Liver (tissue), 9 donors: ENCODE measurements around the gene CFAP299. TPM values are rescaled to one million over a fixed set of nuclear protein-coding genes. Genes with fewer than 3 reads are reported as not detected.

Source experiments
- DNase-seq: peaks from one replicate; pipeline ENCODE4 v3.0.0-alpha.2; 2017; ENCODE audit warnings: low spot score
- H3K27ac ChIP-seq, 2 donors: one replicate each; pipeline ENCODE4 v1.7.0; 2013; ENCODE audit warnings: inconsistent platforms in 2 of 2, low read length in 2 of 2, control low read depth in 1 of 2, low read depth in 1 of 2, mild to moderate bottlenecking in 1 of 2
- H3K27me3 ChIP-seq, 4 donors: one replicate each; pipeline versions ENCODE4 v1.6.1 to v1.7.0; 2013; ENCODE audit warnings: low read length in 3 of 4, inconsistent platforms in 1 of 4, mild to moderate bottlenecking in 1 of 4, moderate library complexity in 1 of 4; ENCODE audit not compliant: control insufficient read depth in 4 of 4, insufficient read depth in 4 of 4
- H3K36me3 ChIP-seq, 4 donors: one replicate each; pipeline versions ENCODE4 v1.6.1 to v1.7.0; 2013; ENCODE audit warnings: low read length in 3 of 4, mild to moderate bottlenecking in 3 of 4, low read depth in 1 of 4, moderate library complexity in 1 of 4; ENCODE audit not compliant: control insufficient read depth in 4 of 4, insufficient read depth in 3 of 4
- H3K4me1 ChIP-seq, 4 donors: one replicate each; pipeline versions ENCODE4 v1.6.1 to v1.7.0; 2013; ENCODE audit warnings: low read length in 3 of 4, mild to moderate bottlenecking in 3 of 4, moderate library complexity in 1 of 4; ENCODE audit not compliant: control insufficient read depth in 4 of 4, insufficient read depth in 4 of 4
- H3K4me3 ChIP-seq, 3 donors: one replicate each; pipeline versions ENCODE4 v1.6.1 to v1.7.0; 2013; ENCODE audit warnings: low read length in 3 of 3, control low read depth in 1 of 3, low read depth in 1 of 3, mild to moderate bottlenecking in 1 of 3
- H3K9ac ChIP-seq, 2 donors: one replicate each; pipeline ENCODE4 v1.7.0; 2013; ENCODE audit warnings: low read length in 2 of 2, mild to moderate bottlenecking in 2 of 2, moderate library complexity in 2 of 2, control low read depth in 1 of 2, low read depth in 1 of 2
- H3K9me3 ChIP-seq, 4 donors: one replicate each; pipeline versions ENCODE4 v1.6.1 to v1.7.0; 2013; ENCODE audit warnings: low read length in 3 of 4; ENCODE audit not compliant: control insufficient read depth in 4 of 4
- ATF3 ChIP-seq: IDR thresholded peaks from 2 replicates; pipeline ENCODE4 v1.6.1; 2016; ENCODE audit warnings: antibody characterized with exemption
- CTCF ChIP-seq: fragments of 150-350 bp; IDR thresholded peaks from 2 replicates; pipeline ENCODE4 v1.5.1; 2017; ENCODE audit warnings: improper control_type of control experiment, low read depth, low read length; ENCODE audit not compliant: missing input control
- EGR1 ChIP-seq, 2 donors: IDR thresholded peaks; 2 replicates each; pipeline ENCODE4 v1.6.1; 2016 to 2018; ENCODE audit warnings: antibody characterized with exemption in 2 of 2, low read depth in 2 of 2
- FOXA1 ChIP-seq: IDR thresholded peaks from 2 replicates; pipeline ENCODE4 v1.6.1; 2016; ENCODE audit warnings: antibody characterized with exemption
- FOXA2 ChIP-seq: IDR thresholded peaks from 2 replicates; pipeline ENCODE4 v1.6.1; 2016; ENCODE audit warnings: antibody characterized with exemption
- GABPA ChIP-seq, 2 donors: IDR thresholded peaks in 1 of 2; conservative IDR thresholded peaks in 1 of 2; 2 replicates each; pipeline ENCODE4 v1.6.1; 2016; ENCODE audit warnings: antibody characterized with exemption in 2 of 2, mild to moderate bottlenecking in 1 of 2, moderate library complexity in 1 of 2
- HNF4A ChIP-seq, 2 donors: conservative IDR thresholded peaks; 2 replicates each; pipeline ENCODE4 v1.6.1; 2016; ENCODE audit warnings: antibody characterized with exemption in 2 of 2, mild to moderate bottlenecking in 2 of 2
- HNF4G ChIP-seq: IDR thresholded peaks from 2 replicates; pipeline ENCODE4 v1.6.1; 2016; ENCODE audit warnings: antibody characterized with exemption
- JUND ChIP-seq, 2 donors: IDR thresholded peaks; 2 replicates each; pipeline ENCODE4 v1.6.1; 2016; ENCODE audit warnings: antibody characterized with exemption in 2 of 2
- MAX ChIP-seq: IDR thresholded peaks from 2 replicates; pipeline ENCODE4 v1.6.1; 2016; ENCODE audit warnings: antibody characterized with exemption
- NR2F2 ChIP-seq: IDR thresholded peaks from 2 replicates; pipeline ENCODE4 v1.6.1; 2016; ENCODE audit warnings: antibody characterized with exemption
- RAD21 ChIP-seq, 2 donors: IDR thresholded peaks; 2 replicates each; pipeline ENCODE4 v1.6.1; 2016; ENCODE audit warnings: antibody characterized with exemption in 2 of 2, mild to moderate bottlenecking in 2 of 2
- RXRA ChIP-seq, 2 donors: IDR thresholded peaks; 2 replicates each; pipeline ENCODE4 v1.6.1; 2017 to 2018; ENCODE audit warnings: antibody characterized with exemption in 2 of 2, mild to moderate bottlenecking in 1 of 2
- SP1 ChIP-seq: IDR thresholded peaks from 2 replicates; pipeline ENCODE4 v1.6.1; 2018; ENCODE audit warnings: antibody characterized with exemption, mild to moderate bottlenecking
- TAF1 ChIP-seq: conservative IDR thresholded peaks from 2 replicates; pipeline ENCODE4 v1.6.1; 2016; ENCODE audit warnings: antibody characterized with exemption, mild to moderate bottlenecking
- YY1 ChIP-seq: IDR thresholded peaks from 2 replicates; pipeline ENCODE4 v1.6.1; 2016; ENCODE audit warnings: antibody characterized with exemption, mild to moderate bottlenecking
- ZBTB33 ChIP-seq: IDR thresholded peaks from 2 replicates; pipeline ENCODE4 v1.6.1; 2016; ENCODE audit warnings: antibody characterized with exemption
- WGBS: extraction: QIAGEN DNeasy Blood & Tissue Kit; methylation state at CpG from one replicate; pipeline ENCODE4 v1.1.7; 2013; 5-methylcytosine and 5-hydroxymethylcytosine counted together
- polyA plus RNA-seq, 2 donors: library from polyadenylated mRNA; stranded (reverse) in 1 of 2; unstranded in 1 of 2; fragments of 200-250 nt in 1 of 2; fragments of >200 nt in 1 of 2; fragmentation: Nextera tagmentation in 1 of 2; extraction: Ambion mirVana in 1 of 2; gene quantifications; one replicate each; pipeline versions ENCODE4 v1.2.1 to v1.2.3, GENCODE V29; 2013 to 2015
- total RNA-seq, 2 donors: library from RNA; depleted of rRNA; stranded (reverse); fragments of >200 nt; gene quantifications; one replicate each; pipeline ENCODE4 v1.2.3, GENCODE V29; 2014
- donor health status: healthy.
- donor health status: healthy.
- donor health status: healthy.
- donor health status: healthy.
- donor health status: healthy.

CFAP299 gene
- total and polyA plus RNA-seq, 4 donors = not detected

GRCh38 chr4:80619070-80619674 is 283.6 kb downstream of the CFAP299 start (continued):
- TF ChIP-seq CTCF (peak; percentile 26), ATF3 (no peak)

- no peak overlapping the region for H3K4me3 ChIP-seq
- no peaks in the 10 kb centered on the region for H3K36me3 ChIP-seq
- no peak overlapping the region for H3K9ac ChIP-seq
- H3K4me1 ChIP-seq = no peaks in the 10 kb centered on the region
- H3K27me3 ChIP-seq = no peaks in the 10 kb centered on the region
- H3K9me3 ChIP-seq = no peaks in the 10 kb centered on the region
- 67% methylated on average over 1 of the region's 1 CpG for WGBS
- TF ChIP-seq ATF3 (no peak), FOXA2 (no peak), JUND (IDR thresholded peaks at IDR 0.05) (no peak), HNF4G (no peak), MAX (no peak), YY1 (no peak), GABPA (IDR thresholded peaks at IDR 0.05 in 1 of 2, conservative IDR thresholded peaks at IDR 0.05 in 1 of 2) (no peak), HNF4A (conservative IDR thresholded peaks at IDR 0.05) (no peak), FOXA1 (no peak), SP1 (no peak), RXRA (IDR thresholded peaks at IDR 0.05) (no peak), EGR1 (IDR thresholded peaks at IDR 0.05; ENCODE audit: low read depth in 2 of 2) (no peak), ZBTB33 (no peak)
- H3K27ac ChIP-seq = no peak overlapping the region
- no peak for DNase-seq
Observed at GRCh38 chr4:80631861-80632260, 296.3 kb downstream of the CFAP299 start.

- H3K9me3 ChIP-seq = no peaks in the 10 kb centered on the region
- DNase-seq = no peak
- H3K27me3 ChIP-seq = no peaks in the 10 kb centered on the region
- H3K9ac ChIP-seq = no peak overlapping the region
- 73% methylated on average over 2 of the region's 2 CpGs for WGBS
- H3K4me1 ChIP-seq = no peaks in the 10 kb centered on the region
- H3K36me3 ChIP-seq = no peaks in the 10 kb centered on the region
- H3K27ac ChIP-seq = no peak overlapping the region
- no peak overlapping the region for H3K4me3 ChIP-seq
- TF ChIP-seq CTCF = no peak
- no peak for TF ChIP-seq FOXA2
- TF ChIP-seq YY1 = no peak
- no peak for TF ChIP-seq NR2F2
- TF ChIP-seq ATF3 = no peak
- no peak for TF ChIP-seq RAD21 (IDR thresholded peaks at IDR 0.05)
- TF ChIP-seq EGR1 (IDR thresholded peaks at IDR 0.05; ENCODE audit: low read depth in 2 of 2) = no peak
- no peak for TF ChIP-seq RXRA (IDR thresholded peaks at IDR 0.05)
- TF ChIP-seq FOXA1 = no peak
- no peak for TF ChIP-seq HNF4G
- TF ChIP-seq TAF1 = no peak
Observed at GRCh38 chr4:80637190-80637589, 301.7 kb downstream of the CFAP299 start.
